GM12801 (cell line): ENCODE results near the gene CYTH1.

Experiments used
- CTCF ChIP-seq: IDR thresholded peaks from one replicate; pipeline ENCODE4 v1.5.1; 2011; ENCODE audit warnings: control low read depth; ENCODE audit not compliant: insufficient read length; ENCODE audit errors: extremely low read depth

CYTH1 gene

GRCh38 chr17:78722246-78722761 is 59.8 kb downstream of the CYTH1 start:
- no peak for TF ChIP-seq CTCF

GRCh38 chr17:78719630-78720298 is 62.3 kb downstream of the CYTH1 start:
- no peak for TF ChIP-seq CTCF

- TF ChIP-seq CTCF, result no peak
These were observed 63.4 kb downstream of the CYTH1 start for GRCh38 chr17:78718575-78719208.

GRCh38 chr17:78717431-78717980 is 64.6 kb downstream of the CYTH1 start:
- TF ChIP-seq CTCF, result no peak

- TF ChIP-seq CTCF, result no peak
These were observed 65.2 kb downstream of the CYTH1 start for GRCh38 chr17:78716814-78717393.

GRCh38 chr17:78716292-78716691 is 65.8 kb downstream of the CYTH1 start:
- no peak for TF ChIP-seq CTCF

GRCh38 chr17:78715876-78716275 is 66.2 kb downstream of the CYTH1 start:
- TF ChIP-seq CTCF, result no peak
